HEK293 (cell line): ENCODE data around the gene RSPO1.

Source experiments
- CTCF ChIA-PET: fragments of 350-600 bp; formaldehyde crosslinking; extraction: SDS; loops from one replicate; lab custom pipeline; 2021; ENCODE audit warnings: antibody characterized with exemption; lab: Yijun Ruan, JAX
- POLR2A ChIA-PET: fragments of 300-600 bp; formaldehyde crosslinking; extraction: SDS; loops from one replicate; lab custom pipeline; 2020; ENCODE audit warnings: antibody characterized with exemption, inconsistent platforms; lab: Yijun Ruan, JAX
- H3K27ac ChIP-seq: fragments of 200-500 bp; sonication (Bioruptor generic); 2 replicates; pipeline ENCODE4 v1.5.1; 2014; ENCODE audit warnings: low read depth, low read length, control low read depth, inconsistent platforms; ENCODE audit errors: extremely low read depth
- H3K36me3 ChIP-seq, 2 experiments: fragments of 200-500 bp in 1 of 2; sonication (Bioruptor generic) in 1 of 2; 1 replicate in 1 of 2; 2 replicates in 1 of 2; pipeline ENCODE4 v1.5.1; 2014 to 2017; ENCODE audit warnings: inconsistent platforms in 2 of 2, low read length in 2 of 2; ENCODE audit not compliant: control insufficient read depth in 2 of 2, insufficient read depth in 1 of 2
- H3K4me1 ChIP-seq: fragments of 200-500 bp; sonication (Bioruptor generic); 2 replicates; pipeline ENCODE4 v1.5.1; 2014; ENCODE audit warnings: mild to moderate bottlenecking, low read length, inconsistent platforms; ENCODE audit not compliant: control insufficient read depth, insufficient read depth
- H3K4me3 ChIP-seq: 2 replicates; pipeline ENCODE4 v1.5.1; 2011; ENCODE audit warnings: low read depth, mild to moderate bottlenecking, control low read depth, low read length, moderate library complexity
- H3K9me3 ChIP-seq: fragments of 200-500 bp; sonication (Bioruptor generic); 2 replicates; pipeline ENCODE4 v1.5.1; 2014; ENCODE audit warnings: low read depth, low read length, inconsistent platforms; ENCODE audit not compliant: control insufficient read depth, insufficient read depth
- KLF10 ChIP-seq: fragments of 450-650 bp; IDR thresholded peaks from 2 replicates; pipeline ENCODE4 v1.5.1; 2018; ENCODE audit warnings: missing biosample characterization, mild to moderate bottlenecking, missing genetic modification characterization
- KLF7 ChIP-seq: fragments of 450-650 bp; formaldehyde crosslinking; IDR thresholded peaks from 2 replicates; pipeline ENCODE4 v1.5.1; 2016; ENCODE audit warnings: missing biosample characterization, missing genetic modification characterization, borderline replicate concordance
- PRDM6 ChIP-seq: fragments of 450-650 bp; formaldehyde crosslinking; IDR thresholded peaks from 2 replicates; pipeline ENCODE4 v1.5.1; 2017; ENCODE audit warnings: missing biosample characterization, missing genetic modification characterization
- SCRT1 ChIP-seq: fragments of 450-650 bp; formaldehyde crosslinking; IDR thresholded peaks from 2 replicates; pipeline ENCODE4 v1.5.1; 2016; ENCODE audit warnings: missing biosample characterization, missing genetic modification characterization, borderline replicate concordance
- SCRT2 ChIP-seq: fragments of 450-650 bp; formaldehyde crosslinking; IDR thresholded peaks from 2 replicates; pipeline ENCODE4 v1.5.1; 2016; ENCODE audit warnings: missing biosample characterization, missing genetic modification characterization
- ZEB2 ChIP-seq: fragments of 450-650 bp; formaldehyde crosslinking; IDR thresholded peaks from 2 replicates; pipeline ENCODE4 v1.5.1; 2016; ENCODE audit warnings: missing biosample characterization, missing genetic modification characterization
- ZFP37 ChIP-seq: fragments of 450-650 bp; formaldehyde crosslinking; IDR thresholded peaks from 2 replicates; pipeline ENCODE4 v1.5.1; 2016; ENCODE audit warnings: missing biosample characterization, missing genetic modification characterization
- ZNF18 ChIP-seq: fragments of 450-650 bp; formaldehyde crosslinking; IDR thresholded peaks from 2 replicates; pipeline ENCODE4 v1.5.1; 2016; ENCODE audit warnings: missing biosample characterization, missing genetic modification characterization
- ZNF214 ChIP-seq: fragments of 450-650 bp; formaldehyde crosslinking; IDR thresholded peaks from 2 replicates; pipeline ENCODE4 v1.5.1; 2017; ENCODE audit warnings: missing biosample characterization, mild to moderate bottlenecking, missing genetic modification characterization, borderline replicate concordance
- ZNF37A ChIP-seq: fragments of 450-650 bp; IDR thresholded peaks from 2 replicates; pipeline ENCODE4 v1.5.1; 2018; ENCODE audit warnings: missing biosample characterization, missing genetic modification characterization
- ZNF501 ChIP-seq: fragments of 450-650 bp; formaldehyde crosslinking; IDR thresholded peaks from 2 replicates; pipeline ENCODE4 v1.5.1; 2016; ENCODE audit warnings: missing biosample characterization, missing genetic modification characterization
- ZNF510 ChIP-seq: fragments of 450-650 bp; formaldehyde crosslinking; IDR thresholded peaks from 2 replicates; pipeline ENCODE4 v1.5.1; 2018; ENCODE audit warnings: mild to moderate bottlenecking, missing genetic modification characterization, missing biosample characterization; ENCODE audit not compliant: insufficient replicate concordance
- ZNF529 ChIP-seq: fragments of 450-650 bp; formaldehyde crosslinking; IDR thresholded peaks from 2 replicates; pipeline ENCODE4 v1.5.1; 2017; ENCODE audit warnings: missing genetic modification characterization, missing biosample characterization; ENCODE audit not compliant: insufficient replicate concordance
- ZNF677 ChIP-seq: fragments of 450-650 bp; IDR thresholded peaks from 2 replicates; pipeline ENCODE4 v1.5.0; 2018; ENCODE audit warnings: missing biosample characterization, mild to moderate bottlenecking, missing genetic modification characterization, moderate library complexity
- ZNF701 ChIP-seq: fragments of 450-650 bp; formaldehyde crosslinking; IDR thresholded peaks from 2 replicates; pipeline ENCODE4 v1.5.1; 2016; ENCODE audit warnings: missing biosample characterization, missing genetic modification characterization
- ZNF776 ChIP-seq: fragments of 450-650 bp; formaldehyde crosslinking; IDR thresholded peaks from 2 replicates; pipeline ENCODE4 v1.5.0; 2017; ENCODE audit warnings: missing biosample characterization, missing genetic modification characterization, borderline replicate concordance
- TF ChIP-seq, protein P1 (sequence below): fragments of 450-650 bp; formaldehyde crosslinking; IDR thresholded peaks from 2 replicates; pipeline ENCODE4 v1.5.1; 2016; ENCODE audit warnings: missing biosample characterization, missing genetic modification characterization
- TF ChIP-seq, protein P2 (sequence below): fragments of 450-650 bp; formaldehyde crosslinking; IDR thresholded peaks from 2 replicates; pipeline ENCODE4 v1.5.1; 2016; ENCODE audit warnings: missing biosample characterization, missing genetic modification characterization, borderline replicate concordance
- TF ChIP-seq, protein P3 (sequence below): fragments of 450-650 bp; formaldehyde crosslinking; IDR thresholded peaks from 2 replicates; pipeline ENCODE4 v1.5.1; 2016; ENCODE audit warnings: missing biosample characterization, missing genetic modification characterization, low read depth
- TF ChIP-seq, protein P4 (sequence below): fragments of 450-650 bp; formaldehyde crosslinking; IDR thresholded peaks from 2 replicates; pipeline ENCODE4 v1.5.1; 2017; ENCODE audit warnings: missing biosample characterization, missing genetic modification characterization

The RSPO1 gene

GRCh38 chr1:37605806-37606474, 28.8 kb downstream of the RSPO1 start (continued):
- TF ChIP-seq, protein P1, sequence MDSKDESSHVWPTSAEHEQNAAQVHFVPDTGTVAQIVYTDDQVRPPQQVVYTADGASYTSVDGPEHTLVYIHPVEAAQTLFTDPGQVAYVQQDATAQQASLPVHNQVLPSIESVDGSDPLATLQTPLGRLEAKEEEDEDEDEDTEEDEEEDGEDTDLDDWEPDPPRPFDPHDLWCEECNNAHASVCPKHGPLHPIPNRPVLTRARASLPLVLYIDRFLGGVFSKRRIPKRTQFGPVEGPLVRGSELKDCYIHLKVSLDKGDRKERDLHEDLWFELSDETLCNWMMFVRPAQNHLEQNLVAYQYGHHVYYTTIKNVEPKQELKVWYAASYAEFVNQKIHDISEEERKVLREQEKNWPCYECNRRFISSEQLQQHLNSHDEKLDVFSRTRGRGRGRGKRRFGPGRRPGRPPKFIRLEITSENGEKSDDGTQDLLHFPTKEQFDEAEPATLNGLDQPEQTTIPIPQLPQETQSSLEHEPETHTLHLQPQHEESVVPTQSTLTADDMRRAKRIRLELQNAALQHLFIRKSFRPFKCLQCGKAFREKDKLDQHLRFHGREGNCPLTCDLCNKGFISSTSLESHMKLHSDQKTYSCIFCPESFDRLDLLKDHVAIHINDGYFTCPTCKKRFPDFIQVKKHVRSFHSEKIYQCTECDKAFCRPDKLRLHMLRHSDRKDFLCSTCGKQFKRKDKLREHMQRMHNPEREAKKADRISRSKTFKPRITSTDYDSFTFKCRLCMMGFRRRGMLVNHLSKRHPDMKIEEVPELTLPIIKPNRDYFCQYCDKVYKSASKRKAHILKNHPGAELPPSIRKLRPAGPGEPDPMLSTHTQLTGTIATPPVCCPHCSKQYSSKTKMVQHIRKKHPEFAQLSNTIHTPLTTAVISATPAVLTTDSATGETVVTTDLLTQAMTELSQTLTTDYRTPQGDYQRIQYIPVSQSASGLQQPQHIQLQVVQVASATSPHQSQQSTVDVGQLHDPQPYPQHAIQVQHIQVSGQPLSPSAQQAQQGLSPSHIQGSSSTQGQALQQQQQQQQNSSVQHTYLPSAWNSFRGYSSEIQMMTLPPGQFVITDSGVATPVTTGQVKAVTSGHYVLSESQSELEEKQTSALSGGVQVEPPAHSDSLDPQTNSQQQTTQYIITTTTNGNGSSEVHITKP (tag by site-specific recombination), result no peak
- TF ChIP-seq, protein P2, sequence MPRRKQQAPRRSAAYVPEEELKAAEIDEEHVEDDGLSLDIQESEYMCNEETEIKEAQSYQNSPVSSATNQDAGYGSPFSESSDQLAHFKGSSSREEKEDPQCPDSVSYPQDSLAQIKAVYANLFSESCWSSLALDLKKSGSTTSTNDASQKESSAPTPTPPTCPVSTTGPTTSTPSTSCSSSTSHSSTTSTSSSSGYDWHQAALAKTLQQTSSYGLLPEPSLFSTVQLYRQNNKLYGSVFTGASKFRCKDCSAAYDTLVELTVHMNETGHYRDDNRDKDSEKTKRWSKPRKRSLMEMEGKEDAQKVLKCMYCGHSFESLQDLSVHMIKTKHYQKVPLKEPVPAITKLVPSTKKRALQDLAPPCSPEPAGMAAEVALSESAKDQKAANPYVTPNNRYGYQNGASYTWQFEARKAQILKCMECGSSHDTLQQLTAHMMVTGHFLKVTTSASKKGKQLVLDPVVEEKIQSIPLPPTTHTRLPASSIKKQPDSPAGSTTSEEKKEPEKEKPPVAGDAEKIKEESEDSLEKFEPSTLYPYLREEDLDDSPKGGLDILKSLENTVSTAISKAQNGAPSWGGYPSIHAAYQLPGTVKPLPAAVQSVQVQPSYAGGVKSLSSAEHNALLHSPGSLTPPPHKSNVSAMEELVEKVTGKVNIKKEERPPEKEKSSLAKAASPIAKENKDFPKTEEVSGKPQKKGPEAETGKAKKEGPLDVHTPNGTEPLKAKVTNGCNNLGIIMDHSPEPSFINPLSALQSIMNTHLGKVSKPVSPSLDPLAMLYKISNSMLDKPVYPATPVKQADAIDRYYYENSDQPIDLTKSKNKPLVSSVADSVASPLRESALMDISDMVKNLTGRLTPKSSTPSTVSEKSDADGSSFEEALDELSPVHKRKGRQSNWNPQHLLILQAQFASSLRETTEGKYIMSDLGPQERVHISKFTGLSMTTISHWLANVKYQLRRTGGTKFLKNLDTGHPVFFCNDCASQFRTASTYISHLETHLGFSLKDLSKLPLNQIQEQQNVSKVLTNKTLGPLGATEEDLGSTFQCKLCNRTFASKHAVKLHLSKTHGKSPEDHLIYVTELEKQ (tag by site-specific recombination), result no peak
- TF ChIP-seq, all 188 proteins: peak for 0

- Histone ChIP-seq H3K4me1 (no peaks in the 10 kb centered on the region; the same call in 1 of the 2 replicates), H3K27ac (no peak overlapping the region), H3K9me3 (no peaks in the 10 kb centered on the region), H3K4me3 (no peak overlapping the region), H3K36me3 (no peaks in the 10 kb centered on the region)
- CTCF ChIA-PET, result interaction anchor here (0.6 to 8.2 kb wide), 6 partner anchors 10 to 549 kb away, joined by 3 to 183 read pairs (median 4); partner anchors contain the start of gene GNL2
- POLR2A ChIA-PET, result interaction anchor here (0.8 kb wide), 1 partner anchor 13 kb away, joined by 3 read pairs; no protein-coding TSS in a partner anchor
- TF ChIP-seq SCRT2 (tag by site-specific recombination) (no peak), ZNF776 (no peak), ZNF701 (no peak), KLF7 (tag by site-specific recombination) (no peak), SCRT1 (tag by site-specific recombination) (no peak), ZNF18 (tag by site-specific recombination) (no peak), ZNF501 (tag by site-specific recombination) (no peak), ZEB2 (tag by site-specific recombination) (no peak), ZNF510 (no peak), ZNF37A (tag by site-specific recombination) (no peak), ZNF214 (no peak), ZNF677 (no peak), KLF10 (tag by site-specific recombination) (no peak), ZNF529 (no peak), ZFP37 (tag by site-specific recombination) (no peak), PRDM6 (tag by site-specific recombination) (no peak)
- TF ChIP-seq, protein P3, sequence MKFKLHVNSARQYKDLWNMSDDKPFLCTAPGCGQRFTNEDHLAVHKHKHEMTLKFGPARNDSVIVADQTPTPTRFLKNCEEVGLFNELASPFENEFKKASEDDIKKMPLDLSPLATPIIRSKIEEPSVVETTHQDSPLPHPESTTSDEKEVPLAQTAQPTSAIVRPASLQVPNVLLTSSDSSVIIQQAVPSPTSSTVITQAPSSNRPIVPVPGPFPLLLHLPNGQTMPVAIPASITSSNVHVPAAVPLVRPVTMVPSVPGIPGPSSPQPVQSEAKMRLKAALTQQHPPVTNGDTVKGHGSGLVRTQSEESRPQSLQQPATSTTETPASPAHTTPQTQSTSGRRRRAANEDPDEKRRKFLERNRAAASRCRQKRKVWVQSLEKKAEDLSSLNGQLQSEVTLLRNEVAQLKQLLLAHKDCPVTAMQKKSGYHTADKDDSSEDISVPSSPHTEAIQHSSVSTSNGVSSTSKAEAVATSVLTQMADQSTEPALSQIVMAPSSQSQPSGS (tag by site-specific recombination), result no peak
- TF ChIP-seq, protein P4, sequence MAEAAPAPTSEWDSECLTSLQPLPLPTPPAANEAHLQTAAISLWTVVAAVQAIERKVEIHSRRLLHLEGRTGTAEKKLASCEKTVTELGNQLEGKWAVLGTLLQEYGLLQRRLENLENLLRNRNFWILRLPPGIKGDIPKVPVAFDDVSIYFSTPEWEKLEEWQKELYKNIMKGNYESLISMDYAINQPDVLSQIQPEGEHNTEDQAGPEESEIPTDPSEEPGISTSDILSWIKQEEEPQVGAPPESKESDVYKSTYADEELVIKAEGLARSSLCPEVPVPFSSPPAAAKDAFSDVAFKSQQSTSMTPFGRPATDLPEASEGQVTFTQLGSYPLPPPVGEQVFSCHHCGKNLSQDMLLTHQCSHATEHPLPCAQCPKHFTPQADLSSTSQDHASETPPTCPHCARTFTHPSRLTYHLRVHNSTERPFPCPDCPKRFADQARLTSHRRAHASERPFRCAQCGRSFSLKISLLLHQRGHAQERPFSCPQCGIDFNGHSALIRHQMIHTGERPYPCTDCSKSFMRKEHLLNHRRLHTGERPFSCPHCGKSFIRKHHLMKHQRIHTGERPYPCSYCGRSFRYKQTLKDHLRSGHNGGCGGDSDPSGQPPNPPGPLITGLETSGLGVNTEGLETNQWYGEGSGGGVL (tag by site-specific recombination), result no peak
These were observed 29.5 kb downstream of the RSPO1 start for GRCh38 chr1:37605061-37605650.
